Measurements from ENCODE around the gene SV2C.
A peak's percentile ranks its signal among the peaks of the same experiment; 100 is the strongest.

The SV2C gene

DNA sequence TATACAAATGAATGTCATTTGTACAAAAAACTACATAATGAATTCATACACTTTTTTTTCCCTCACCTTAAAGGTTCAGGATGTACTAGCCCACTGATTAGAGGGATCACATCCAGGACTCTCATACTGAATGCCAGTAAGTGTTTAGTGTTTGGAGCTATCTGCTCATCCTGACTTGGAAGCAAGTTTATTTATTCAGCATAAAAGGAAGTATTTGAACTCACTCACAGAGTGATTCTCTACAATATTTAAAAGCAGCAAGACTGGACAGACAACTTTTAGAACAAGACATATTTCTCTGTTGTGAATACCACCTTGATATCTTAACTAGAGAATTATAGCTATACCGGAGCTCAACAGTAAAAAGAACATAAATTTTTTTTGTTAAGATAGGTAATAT is 305.1 kb downstream of the SV2C start:
- DNase-seq: no peak

DNA sequence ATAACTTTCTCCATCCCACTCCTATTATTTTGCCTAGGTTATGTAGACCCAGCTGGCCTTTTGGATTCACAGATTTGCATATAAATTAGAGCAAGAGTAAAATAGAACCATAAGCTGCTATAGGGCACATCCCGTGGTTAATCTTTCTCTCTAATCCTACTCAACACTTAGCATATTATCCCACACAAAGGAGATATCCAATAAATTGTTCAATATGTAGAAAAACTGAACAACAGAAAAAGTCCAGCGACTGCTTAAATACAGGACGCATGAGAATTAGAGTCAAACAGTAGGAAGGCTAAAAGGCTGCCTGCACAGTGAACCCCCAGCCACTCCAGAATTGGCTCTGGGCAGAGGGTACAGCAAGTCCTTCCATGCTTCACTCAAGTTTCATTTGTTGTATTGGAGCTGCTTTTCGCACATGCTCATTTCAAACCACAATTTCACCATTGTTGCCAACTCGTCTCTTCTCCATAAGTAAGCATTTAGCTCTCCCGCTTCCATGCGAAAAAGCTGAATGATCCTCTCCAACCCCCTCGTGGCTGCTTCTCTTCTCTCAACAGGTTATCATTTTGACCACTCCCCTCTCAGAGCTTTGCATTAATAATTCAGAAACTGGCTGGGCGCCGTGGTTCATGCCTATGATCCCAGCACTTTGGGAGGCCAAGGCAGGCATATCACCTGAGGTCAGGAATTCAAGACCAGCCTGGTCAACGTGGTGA is 305.8 kb downstream of the SV2C start:
- no peak for DNase-seq

GRCh38 chr5:76389513-76390154 is 306.5 kb downstream of the SV2C start:
- no peak for DNase-seq

- peak in 1 of 2 experiments; percentile 4 for DNase-seq
These were observed 307.8 kb downstream of the SV2C start for GRCh38 chr5:76391014-76391413.

GRCh38 chr5:76393035-76393680 is 310.0 kb downstream of the SV2C start:
- peak in 1 of 2 experiments; percentile 11 for DNase-seq

- no peak for DNase-seq
These were observed 314.0 kb downstream of the SV2C start for GRCh38 chr5:76397200-76397599.

DNA sequence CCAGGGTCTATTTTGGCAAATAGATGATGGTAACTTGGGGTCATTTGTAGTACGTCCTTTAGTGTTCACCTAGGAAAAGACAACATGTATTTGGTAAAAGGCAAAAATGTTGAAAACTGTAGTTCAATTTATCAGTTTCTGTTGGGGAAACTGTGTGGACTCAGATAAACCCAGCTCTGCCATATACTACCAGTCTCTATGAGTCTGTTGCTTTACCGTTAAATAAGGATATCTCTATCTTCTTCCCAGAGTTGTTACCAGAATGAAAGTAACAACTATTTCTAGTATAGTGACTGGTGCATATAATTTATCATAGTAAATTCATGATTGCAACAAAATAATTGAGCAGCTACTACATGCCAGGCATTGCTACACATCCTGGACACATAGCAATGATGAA is 316.1 kb downstream of the SV2C start:
- DNase-seq: no peak

DNA sequence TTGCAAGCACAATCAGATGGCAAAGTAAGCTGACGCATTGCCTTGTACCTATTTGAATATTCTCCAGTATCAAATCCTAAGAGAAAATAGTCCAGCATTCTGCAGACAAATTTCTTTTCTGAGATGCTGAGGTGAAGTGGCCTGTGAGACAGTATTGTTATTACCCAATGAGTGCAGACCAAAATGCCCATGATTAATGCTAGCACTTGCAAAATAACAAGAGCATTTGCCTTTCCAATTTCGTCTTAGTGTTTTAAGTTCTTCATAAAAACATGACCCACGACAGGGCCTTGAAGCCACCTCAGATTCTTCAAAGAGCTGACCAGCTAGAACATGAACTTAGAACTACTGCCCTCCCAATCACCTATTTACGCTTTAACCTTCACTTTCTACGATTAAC is 317.3 kb downstream of the SV2C start:
- no peak for DNase-seq

GRCh38 chr5:76401801-76402250 is 318.6 kb downstream of the SV2C start:
- DNase-seq: peak; percentile 35 to 42

DNA sequence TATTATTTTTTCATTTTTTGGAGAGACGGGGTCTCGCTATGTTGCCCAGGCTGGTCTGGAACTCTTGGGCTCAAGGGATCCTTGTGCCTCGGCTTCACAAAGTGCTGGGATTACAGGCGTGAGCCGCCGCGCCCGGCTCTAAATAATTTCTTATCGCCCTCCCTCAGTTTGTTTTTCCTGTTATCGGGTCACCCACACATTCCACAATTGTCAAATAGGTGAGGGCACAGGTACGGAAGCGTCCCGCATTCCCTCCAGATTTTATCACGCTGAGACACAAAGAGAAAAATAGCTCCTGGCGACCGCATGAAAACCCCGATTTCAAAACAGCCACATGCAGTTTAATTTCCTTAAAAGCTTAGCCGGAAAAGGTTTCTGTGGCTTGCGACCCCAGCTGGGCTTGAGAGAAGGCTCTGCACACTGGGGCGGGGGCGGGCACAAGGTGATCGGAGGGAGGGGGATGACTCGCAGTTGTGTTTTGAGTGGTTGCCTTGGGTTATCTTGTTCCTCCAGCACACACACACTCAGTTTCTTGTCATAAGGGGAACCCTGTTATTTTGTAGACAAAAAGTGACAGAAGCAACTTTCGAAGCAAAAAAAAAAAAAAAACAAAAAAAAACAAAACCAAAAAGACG is 319.2 kb downstream of the SV2C start:
- peak; percentile 64 to 72 for DNase-seq

GRCh38 chr5:76402886-76403765 is 319.9 kb downstream of the SV2C start, which contains the start of gene IQGAP2:
Gene IQGAP2, plus strand, starts transcription at chr5:76403285. Its CDS starts 261 bp downstream, at chr5:76403546.
- DNase-seq: peak; percentile 66 to 68

Data from activated CD4-positive, alpha-beta T cell treated with anti-CD3 and anti-CD28 coated beads, Interleukin-2, amount 50 U/mL, for 4 hours (primary cell).